TTC549 (cell line): Measurements from ENCODE around the gene ACTN2.

Experiments used
- FAIRE-seq: peaks from 2 replicates; lab custom pipeline; 2012; peaks lifted over from hg19 to GRCh38; lab: Jason Lieb, UNC

Gene ACTN2

DNA sequence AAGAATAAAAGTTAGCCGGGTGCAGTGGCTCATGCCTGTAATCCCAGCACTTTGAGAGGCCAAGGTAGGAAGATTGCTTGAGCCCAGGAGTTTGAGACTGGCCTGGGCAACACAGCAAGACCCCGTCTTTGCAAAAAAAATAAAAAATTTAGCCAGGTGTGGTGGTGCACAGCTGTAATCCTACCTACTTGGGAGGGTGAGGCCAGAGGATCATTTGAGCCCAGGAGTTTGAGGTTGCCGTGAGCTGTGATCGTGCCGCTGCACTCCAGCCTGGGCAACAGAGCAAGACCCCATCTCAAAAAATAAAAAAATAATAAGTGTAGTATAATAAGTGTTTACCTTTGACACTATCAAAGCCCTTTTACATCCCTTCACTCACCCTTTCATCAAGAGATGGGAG, 5.0 kb downstream of the ACTN2 start:
- FAIRE-seq: no peak

DNA sequence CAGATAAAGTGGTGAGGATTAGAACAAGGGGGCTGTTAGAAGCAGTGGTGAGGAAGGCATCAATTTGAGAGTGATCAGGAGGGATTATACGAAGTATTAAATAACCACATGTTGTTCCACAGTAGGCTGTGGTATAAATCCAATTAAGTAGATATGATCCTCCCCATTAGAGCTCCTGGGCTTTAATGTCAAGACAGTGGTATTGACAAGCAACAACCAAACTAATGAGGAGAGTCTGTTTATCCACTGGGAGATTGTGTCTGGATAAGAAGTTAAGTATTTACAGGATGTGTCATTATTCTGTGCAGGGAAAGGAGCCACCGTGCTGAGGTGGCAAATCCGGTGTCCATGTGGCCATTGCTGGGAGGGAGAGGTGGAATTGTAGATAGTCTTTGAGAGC, 5.8 kb downstream of the ACTN2 start:
- FAIRE-seq: no peak

DNA sequence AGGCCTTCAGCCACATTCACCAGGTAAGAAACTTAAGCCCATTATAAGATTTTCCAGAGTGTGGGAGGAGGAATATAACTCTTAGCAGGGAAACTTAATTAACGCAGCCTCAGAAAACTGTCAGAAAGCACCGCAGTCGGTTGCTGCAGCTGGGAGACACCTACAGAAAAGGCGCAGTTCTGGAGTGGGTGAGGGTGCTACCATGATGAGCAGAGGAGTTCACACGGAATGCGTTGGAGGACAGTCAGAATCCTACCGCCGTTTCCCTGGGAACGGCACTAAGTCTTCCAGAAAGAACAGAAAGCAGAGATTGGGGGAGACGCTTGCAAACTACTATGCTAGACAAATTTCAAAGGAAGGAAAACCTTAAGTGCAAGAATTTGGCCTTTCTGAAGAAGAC, 6.4 kb downstream of the ACTN2 start:
- no peak for FAIRE-seq

DNA sequence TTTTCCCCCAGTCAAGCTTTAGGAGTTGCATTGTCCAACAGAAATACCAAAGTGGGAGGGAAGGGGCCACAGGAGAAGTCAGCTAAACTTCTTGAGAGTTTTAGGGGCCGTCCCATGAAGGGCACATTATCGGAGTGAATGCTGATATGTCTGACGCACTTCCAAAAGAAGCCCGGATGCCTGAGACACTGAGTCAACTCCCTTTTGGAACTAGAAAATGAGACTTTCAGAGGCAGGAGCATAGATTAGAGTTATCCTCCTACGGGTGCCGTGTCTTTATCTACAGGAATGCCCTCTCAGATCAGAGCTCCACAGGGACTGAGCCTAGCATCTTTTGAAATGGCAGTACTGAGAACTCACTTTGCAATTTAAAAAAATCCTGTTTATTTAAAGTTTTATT, 13.1 kb downstream of the ACTN2 start:
- FAIRE-seq: peak; percentile 94

DNA sequence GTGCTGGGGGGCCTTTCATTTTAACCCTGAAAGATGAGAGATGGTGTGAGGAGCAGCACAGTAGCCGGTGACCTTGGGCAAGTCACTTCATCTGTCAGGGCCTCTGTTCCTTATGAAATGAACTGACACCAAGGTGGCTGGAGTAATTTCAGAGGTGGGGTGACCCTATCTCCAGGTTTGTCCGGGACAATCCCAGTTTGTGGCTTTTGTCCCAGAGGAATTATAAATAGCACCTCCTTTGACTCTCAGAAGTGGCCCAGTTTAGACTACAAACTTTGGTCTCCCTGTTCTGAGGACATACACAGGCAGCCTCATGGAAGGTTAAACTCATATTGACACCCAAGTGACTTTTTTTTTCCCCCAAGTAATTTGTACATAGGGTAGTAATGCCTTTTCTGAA, 14.6 kb downstream of the ACTN2 start:
- no peak for FAIRE-seq

DNA sequence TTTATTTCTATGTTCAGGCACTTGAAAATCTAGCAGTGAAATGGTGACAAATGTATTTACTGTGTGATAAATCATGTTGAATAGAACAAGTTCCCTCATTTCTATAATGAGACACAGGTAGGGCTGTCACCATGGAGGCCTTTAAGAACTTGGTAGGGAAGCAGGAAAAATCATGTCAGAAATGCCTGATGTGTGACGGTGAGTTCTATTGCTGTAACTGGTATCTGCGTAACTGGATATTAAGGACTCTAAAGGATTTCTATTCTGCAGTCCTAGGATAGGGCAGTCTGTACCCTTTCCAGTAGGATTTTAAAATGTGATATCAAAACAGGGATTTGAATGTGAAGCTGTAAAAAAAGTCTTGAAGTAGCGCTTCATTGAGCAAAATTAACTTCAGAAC, 15.5 kb downstream of the ACTN2 start:
- no peak for FAIRE-seq

DNA sequence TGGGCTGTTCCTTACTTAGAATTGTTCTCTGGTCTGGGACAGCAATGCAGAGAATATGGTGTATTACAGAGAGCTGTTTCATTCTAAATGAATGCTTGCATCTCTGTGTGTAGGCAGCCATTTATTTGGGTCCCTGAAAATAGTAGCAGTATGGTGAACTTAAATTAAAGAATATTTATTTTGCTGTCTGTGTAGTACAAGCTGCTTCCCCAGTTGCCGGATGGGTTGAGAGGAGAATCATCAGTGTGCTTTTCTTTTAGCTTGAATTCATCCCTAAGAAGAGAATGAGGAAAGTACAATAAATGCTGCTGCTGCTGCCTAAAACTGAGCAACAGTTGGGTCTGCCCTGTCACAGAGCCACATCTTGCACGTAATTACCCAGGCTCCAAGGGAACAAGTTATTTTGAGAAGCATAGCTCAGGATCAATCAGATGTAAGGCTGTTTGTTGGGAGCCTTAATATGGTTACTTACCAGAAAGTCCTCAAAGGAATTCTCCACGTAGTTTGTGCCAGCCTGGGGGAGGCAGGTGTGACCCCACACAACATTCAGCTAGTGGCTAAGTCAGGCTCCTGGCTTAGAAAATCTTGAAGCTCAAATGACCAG, 16.6 kb downstream of the ACTN2 start:
- FAIRE-seq: no peak

DNA sequence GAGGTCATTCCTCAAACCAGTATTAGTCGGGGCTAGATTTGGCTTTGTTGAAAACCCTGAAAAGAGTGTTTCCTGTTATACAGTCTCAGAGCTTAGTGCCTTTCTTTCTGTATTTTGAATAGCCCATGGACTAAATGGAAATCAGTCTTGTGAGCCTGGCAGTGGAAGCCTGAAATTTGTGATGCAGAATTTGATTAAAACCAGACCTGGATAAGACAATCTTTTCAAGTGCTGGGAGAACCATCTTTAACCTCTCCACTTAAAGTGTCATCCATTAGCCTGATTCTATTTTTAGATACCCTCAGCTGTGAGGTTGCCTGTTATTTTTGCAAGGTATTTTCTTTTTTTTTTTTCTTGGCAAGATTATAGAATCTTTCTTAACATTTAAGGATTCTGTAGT, 19.5 kb downstream of the ACTN2 start:
- peak; percentile 71 for FAIRE-seq

DNA sequence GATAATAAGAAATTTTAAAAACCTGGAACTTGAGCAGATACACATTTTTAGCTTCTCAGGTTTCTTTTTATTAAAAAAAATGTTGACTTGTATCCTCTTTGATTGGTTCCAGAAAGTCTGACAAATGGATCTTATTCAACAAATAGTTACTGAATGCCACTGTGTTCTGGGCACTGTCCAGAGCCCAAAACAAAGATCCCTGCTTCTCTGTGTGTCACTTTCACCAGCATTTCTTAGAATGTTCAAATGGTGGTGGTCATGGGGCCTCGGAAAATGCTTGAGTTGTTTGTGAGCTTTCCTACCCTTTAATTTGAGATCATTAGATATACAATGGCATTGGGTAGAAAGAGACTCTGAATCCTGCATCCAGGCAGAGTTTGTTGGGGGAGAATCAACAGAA, 19.9 kb downstream of the ACTN2 start:
- FAIRE-seq: no peak

DNA sequence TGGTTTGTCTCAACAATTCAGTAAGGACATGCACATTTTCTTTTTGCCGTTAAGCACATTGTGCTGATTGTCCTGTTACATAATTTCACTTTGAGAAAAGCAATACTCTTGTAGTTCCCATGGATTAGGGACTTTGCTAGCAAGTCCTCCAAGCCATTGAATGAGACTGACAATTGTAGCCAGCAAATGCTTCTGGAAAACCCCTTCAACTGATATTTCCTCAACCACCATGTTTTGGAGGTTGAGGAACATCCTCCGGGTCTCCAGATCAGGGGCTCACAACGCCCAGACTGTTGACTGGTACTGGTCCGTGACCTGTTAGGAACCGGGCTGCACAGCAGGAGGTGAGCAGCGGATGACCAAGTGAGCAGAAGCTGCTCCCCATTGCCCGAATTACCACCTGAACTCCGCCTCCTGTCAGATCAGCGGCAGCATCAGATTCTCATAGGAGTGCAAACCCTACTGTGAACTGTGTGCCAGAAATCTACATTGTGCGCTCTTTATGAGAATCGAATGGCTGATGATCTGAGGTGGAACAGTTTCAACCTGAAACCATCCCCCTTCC, 24.1 kb downstream of the ACTN2 start:
- FAIRE-seq: no peak

DNA sequence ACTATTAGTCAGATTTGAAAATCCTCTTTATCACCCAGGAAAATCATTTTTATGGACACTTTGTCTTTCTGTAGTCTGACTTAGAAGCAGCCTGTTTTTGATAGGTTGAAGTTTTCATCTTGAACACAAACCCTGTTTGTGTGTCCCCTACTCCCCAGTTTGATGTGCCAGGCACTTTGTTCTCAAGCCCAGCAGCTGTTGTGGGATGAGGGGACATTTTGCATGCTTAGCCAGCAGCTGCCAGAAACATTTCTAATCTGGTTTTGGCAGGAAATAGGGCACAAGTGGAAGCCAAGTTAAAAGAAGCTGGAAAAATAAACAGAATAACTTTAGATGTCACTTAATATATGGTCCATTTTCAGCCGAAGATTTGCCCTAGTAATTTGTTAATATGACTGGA, 29.9 kb downstream of the ACTN2 start:
- no peak for FAIRE-seq

DNA sequence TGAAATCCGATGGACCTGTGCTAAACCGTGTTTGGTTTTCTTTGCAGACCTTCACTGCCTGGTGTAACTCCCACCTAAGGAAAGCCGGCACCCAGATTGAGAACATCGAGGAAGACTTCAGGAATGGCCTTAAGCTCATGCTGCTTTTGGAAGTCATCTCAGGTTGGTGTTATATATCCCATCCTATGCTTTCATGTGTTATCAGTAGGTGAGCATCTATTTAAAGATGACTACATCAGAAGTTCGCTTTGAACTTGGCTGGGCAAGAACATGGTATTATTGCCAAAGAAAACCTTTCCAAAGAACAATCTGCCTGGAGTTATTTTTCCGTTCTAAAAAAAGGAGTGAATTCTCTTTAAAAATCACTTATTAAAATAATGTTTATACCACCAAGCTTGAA, 31.5 kb downstream of the ACTN2 start:
- FAIRE-seq: no peak

DNA sequence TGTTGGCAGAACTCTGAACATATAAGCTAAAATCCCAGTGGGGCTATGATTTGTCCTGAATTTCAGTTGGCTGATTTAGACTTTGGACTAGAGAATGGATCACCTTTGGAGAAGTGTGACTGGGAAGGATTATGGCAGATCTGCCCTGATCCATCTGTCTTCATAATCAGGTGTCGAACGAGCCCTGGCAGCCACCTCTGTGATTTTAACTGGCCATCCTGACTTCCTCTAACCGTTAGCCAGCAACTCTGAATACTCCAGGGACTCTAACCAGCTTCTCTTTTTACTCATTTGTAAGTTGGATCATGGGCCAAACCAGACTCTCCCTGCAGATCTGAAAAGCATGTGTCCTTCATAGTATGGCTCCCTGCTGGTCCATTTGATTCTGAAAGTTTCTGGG, 32.0 kb downstream of the ACTN2 start:
- no peak for FAIRE-seq

DNA sequence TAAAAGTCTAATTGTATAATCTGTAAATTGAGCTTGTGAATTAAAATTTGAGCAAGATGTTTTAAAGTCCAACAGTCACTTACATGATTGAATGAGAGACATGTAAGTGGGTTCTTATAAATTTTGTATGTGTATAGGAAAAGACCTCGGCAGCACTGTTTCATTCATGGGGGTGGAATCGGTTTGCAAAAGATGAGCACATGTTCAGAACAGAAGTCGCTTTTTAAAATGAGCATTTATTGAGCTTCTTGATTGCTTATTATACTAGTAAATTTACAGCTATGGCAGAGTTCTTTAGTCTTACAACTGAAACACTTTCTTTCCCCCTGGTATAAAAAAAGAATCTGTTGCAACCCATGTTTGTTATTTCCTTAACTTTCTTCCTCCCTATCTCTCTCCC, 33.9 kb downstream of the ACTN2 start:
- peak; percentile 65 for FAIRE-seq

DNA sequence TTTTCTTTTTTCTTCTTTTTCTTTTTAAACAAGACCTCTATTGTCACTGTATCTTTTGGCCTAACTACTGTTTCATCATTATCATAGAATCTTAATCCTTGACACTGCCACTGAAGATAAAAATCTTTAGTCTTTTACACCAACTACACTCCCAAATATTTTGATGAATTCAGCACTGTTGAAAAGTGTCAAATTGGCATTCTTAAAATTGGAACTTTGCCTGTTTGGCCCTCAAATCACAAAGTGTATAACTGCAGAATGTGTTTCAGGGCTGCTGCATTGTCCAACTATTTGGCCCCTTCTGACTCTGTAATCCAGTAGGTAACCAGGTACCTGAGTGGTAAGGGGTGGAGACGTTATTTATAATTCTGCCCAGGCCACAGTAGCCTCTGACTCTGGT, 34.3 kb downstream of the ACTN2 start:
- FAIRE-seq: no peak

DNA sequence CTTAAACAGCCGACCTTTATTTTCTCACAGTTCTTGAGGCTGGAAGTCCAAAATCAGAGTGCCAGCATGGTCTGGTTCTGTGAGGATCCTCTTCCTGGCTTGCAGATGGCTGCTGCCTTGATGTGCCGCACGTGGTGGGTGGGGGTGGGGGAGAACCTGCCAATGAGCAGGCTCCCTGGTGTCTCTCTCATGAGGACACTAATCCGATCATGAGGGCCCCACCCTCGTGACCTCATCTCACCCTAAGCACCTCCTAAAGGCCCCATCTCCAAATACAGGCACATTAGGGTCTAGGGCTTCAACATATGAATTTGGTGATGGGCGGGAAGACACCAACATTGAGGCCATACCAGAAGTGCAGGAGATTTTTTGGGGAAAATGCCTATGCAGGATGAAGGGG, 37.8 kb downstream of the ACTN2 start:
- FAIRE-seq: no peak

DNA sequence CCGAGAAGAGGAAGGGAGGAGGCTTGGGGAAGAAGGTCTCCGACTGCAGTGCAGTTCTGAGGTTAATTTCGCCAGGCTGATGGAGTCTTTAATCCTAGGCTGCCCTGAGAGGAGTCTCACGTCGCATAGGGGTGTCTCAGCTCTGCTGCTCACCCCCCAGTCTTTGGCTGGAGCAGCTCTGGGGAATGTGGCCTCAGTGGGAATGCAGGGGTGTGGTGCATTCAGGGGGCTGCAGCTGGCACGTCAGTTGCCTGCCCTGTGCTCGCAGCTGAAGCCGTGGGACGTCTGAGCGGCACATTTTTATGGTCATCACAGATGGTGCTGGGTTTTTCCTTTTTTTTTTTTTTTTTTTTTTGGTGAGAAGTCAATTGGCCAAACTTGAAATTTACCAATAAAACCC, 38.2 kb downstream of the ACTN2 start:
- FAIRE-seq: no peak

DNA sequence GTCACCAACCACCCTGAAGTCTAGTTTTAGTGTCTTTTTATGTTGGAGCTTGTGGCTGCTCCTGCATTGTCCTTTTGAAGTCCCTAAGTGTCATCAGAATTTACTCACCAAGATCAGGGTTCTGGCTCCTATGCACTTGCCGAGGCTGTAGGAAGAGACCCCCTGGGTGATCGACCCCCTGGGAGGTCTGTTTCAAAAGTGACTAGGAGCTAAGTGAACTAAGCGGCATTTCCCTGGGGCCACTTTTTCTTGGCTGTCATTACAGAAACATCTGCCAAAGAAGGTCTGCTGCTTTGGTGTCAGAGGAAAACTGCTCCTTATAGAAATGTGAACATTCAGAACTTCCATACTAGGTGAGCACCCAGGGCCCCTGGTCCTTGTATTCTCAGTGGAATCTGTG, 39.4 kb downstream of the ACTN2 start:
- no peak for FAIRE-seq

DNA sequence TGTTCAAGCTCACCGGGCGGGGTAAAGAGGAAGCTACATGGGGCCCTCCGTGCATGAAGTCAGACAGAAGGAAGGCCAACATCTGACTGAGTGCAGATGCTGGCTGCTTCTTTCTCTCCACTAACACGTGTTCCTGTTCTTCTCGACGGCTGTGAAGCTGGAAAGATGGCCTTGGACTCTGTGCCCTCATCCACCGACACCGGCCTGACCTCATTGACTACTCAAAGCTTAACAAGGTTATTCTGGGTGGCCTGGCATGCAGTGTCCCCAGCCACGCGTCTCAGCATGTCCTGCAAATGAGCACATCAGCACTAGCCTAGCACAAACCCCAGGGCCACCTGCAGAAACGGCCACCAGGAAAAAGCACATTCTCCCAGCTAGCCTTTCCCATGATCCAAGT, 41.2 kb downstream of the ACTN2 start:
- FAIRE-seq: no peak

DNA sequence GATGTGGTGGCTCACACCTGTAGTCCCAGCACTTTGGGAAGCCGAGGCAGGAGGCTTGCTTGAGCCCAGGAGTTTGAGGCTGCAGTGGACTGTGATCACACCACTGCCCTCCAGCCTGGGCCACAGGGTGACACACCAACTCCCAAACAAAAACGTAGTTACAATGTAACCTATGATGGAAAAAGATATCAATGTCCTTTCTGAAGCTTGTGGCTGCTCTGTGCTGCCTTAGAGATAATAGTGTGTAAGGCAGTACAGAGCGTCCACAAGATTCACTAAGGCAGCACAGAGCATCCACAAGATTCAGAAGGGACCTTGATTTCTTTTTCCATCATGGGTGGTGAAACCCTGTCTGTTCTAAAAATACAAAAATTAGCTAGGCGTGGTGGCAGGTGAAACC, 42.5 kb downstream of the ACTN2 start:
- FAIRE-seq: no peak

DNA sequence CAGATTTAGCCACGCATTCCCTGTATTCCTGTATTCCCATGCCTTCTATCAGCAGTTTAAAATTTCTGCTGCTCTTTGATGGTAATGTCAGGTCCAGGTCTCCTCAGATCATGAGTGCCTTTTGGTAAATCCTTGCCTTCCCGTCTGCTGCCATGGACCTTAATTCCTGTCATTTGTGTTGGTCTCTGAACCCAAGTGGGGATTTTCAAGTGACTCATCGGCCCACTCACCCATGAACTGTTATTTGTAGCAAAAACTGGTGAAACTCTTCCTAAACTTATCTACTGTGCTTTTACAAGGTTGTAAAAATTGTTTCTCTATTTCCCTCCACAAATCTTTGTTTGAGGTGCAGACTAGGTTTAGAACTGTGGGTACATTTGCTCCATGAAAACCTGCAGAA, 47.4 kb downstream of the ACTN2 start:
- no peak for FAIRE-seq

DNA sequence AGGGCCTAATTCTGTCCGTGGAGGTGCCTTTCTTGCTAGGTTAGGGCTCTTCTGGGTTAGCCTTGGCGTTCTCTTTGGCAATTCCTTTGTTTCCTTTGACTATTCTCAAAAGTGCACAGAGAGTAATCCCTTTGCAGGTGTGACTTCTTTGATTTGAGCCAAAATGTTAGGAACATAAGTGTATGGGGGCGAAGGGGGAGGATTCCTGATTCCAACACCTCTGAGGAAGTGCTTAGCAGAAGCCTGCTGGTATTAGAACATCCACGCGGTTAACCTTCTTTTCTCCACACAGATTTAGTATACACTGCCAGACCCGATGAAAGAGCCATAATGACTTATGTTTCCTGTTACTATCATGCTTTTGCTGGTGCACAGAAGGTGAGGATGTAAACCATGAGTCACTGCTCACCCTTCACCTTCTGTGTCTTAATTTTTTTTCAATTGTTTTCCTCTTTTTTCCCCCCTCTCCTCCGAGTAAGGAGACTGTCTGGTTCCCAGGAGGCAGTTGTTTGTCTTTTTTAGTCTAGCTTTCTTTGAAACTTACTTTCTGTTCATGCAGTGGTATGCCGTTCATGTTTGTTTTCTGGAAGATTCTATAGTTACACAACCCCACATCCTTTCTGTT, 48.0 kb downstream of the ACTN2 start:
- FAIRE-seq: no peak

DNA sequence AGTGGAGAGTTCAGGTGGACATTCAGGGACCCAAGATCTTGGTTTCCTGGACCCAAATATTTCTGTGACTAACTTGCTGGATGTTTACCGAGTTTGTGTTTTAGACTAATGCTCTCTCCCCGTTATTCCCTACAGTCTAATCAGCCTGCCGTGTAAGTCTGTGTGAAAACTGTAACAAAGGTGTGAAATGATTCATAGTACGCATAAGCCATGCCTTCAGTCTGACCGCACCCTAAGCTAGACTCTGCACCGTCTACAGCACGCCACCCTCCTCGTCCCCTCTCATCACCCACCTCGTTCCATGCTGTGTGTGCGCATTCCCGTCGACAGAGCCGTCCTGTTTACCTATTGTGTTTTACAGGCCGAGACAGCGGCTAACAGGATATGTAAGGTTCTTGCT, 50.5 kb downstream of the ACTN2 start:
- FAIRE-seq: no peak

DNA sequence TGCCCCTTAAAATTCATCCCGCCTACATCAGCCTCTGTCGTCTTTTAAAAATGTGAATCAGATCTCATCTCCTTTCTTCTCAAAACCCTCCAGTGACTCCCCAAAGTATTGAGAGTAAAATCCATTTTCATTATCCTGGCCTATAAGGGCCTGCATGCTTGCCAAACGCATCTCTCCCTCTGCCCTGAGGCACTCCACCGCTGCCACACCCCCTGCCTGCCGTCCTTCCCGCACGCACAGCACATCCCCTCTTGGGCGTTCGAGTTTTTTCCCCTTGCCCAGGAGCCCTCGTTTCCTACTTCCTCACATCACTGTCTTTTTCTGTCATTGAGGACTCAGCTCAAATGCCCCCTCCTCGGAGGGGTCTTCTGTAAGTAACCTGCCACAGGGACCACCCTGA, 55.5 kb downstream of the ACTN2 start:
- no peak for FAIRE-seq
